ENCODE results near the gene GLOD4.
A peak's percentile ranks its signal among the peaks of the same experiment; 100 is the strongest.
"Not testable (repeated sequence)": the region's sequence is repeated elsewhere in the genome, so short reads cannot be mapped to it uniquely, and the experiment has no call there.

The GLOD4 gene

GRCh38 chr17:755319-755961 is 26.6 kb downstream of the GLOD4 start:
- H3K4me3 ChIP-seq (ENCODE audit: low read depth in 1 of 5, low read length in 5 of 5); H3K27me3 ChIP-seq (ENCODE audit: control insufficient read depth in 5 of 5, insufficient read depth in 4 of 5, low read length in 5 of 5); H3K9me3 ChIP-seq (ENCODE audit: control insufficient read depth in 5 of 5, low read length in 5 of 5); H3K27ac ChIP-seq (ENCODE audit: low read depth, low read length); H3K9ac ChIP-seq (ENCODE audit: low read length in 5 of 5): not testable (repeated sequence)
- peaks cover 6 to 23% (median 19%) of the 10 kb centered on the region in 5 donors for H3K4me1 ChIP-seq (ENCODE audit: control insufficient read depth in 5 of 5, insufficient read depth in 5 of 5, low read length in 5 of 5)
- H3K36me3 ChIP-seq (ENCODE audit: control insufficient read depth in 5 of 5, insufficient read depth in 5 of 5, low read length in 5 of 5), result peaks cover 3 to 29% (median 27%) of the 10 kb centered on the region in 5 donors

GRCh38 chr17:753418-753817 is 28.7 kb downstream of the GLOD4 start:
- H3K27ac ChIP-seq (ENCODE audit: low read depth, low read length), result no peak overlapping the region
- no peaks in the 10 kb centered on the region for H3K27me3 ChIP-seq (ENCODE audit: control insufficient read depth in 5 of 5, insufficient read depth in 4 of 5, low read length in 5 of 5)
- peaks cover 6 to 25% (median 22%) of the 10 kb centered on the region in 5 donors for H3K4me1 ChIP-seq (ENCODE audit: control insufficient read depth in 5 of 5, insufficient read depth in 5 of 5, low read length in 5 of 5)
- H3K9me3 ChIP-seq (ENCODE audit: control insufficient read depth in 5 of 5, low read length in 5 of 5), result no peaks in the 10 kb centered on the region
- H3K4me3 ChIP-seq (ENCODE audit: low read depth in 1 of 5, low read length in 5 of 5), result peak overlapping the region in 1 of 5 donors; percentile 19
- peaks cover 0 to 19% (median 13%) of the 10 kb centered on the region in 5 donors for H3K36me3 ChIP-seq (ENCODE audit: control insufficient read depth in 5 of 5, insufficient read depth in 5 of 5, low read length in 5 of 5)
- H3K9ac ChIP-seq (ENCODE audit: low read length in 5 of 5), result no peak overlapping the region

GRCh38 chr17:752620-753219 is 29.4 kb downstream of the GLOD4 start:
- Histone ChIP-seq H3K9me3 (ENCODE audit: control insufficient read depth in 5 of 5, low read length in 5 of 5) (no peaks in the 10 kb centered on the region), H3K36me3 (ENCODE audit: control insufficient read depth in 5 of 5, insufficient read depth in 5 of 5, low read length in 5 of 5) (peaks cover 0 to 20% (median 13%) of the 10 kb centered on the region in 5 donors), H3K4me1 (ENCODE audit: control insufficient read depth in 5 of 5, insufficient read depth in 5 of 5, low read length in 5 of 5) (peaks cover 6 to 25% (median 22%) of the 10 kb centered on the region in 5 donors), H3K27me3 (ENCODE audit: control insufficient read depth in 5 of 5, insufficient read depth in 4 of 5, low read length in 5 of 5) (no peaks in the 10 kb centered on the region), H3K9ac (ENCODE audit: low read length in 5 of 5) (peak overlapping the region in 4 of 5 donors; percentile 75 to 89 (median 82)), H3K27ac (ENCODE audit: low read depth, low read length) (peak overlapping the region; percentile 50), H3K4me3 (ENCODE audit: low read depth in 1 of 5, low read length in 5 of 5) (peak overlapping the region; percentile 75 to 86 (median 82))

GRCh38 chr17:752002-752619 is 30.0 kb downstream of the GLOD4 start, which contains the start of gene GEMIN4:
GEMIN4 (minus strand) TSS chr17:752264; CDS start chr17:752142, 122 bp downstream.
- Histone ChIP-seq H3K4me3 (ENCODE audit: low read depth in 1 of 5, low read length in 5 of 5) (peak within 1 kb of the TSS; percentile 75 to 86 (median 82)), H3K9me3 (ENCODE audit: control insufficient read depth in 5 of 5, low read length in 5 of 5) (no peaks in the 10 kb centered on the region), H3K27me3 (ENCODE audit: control insufficient read depth in 5 of 5, insufficient read depth in 4 of 5, low read length in 5 of 5) (no peaks in the 10 kb centered on the region), H3K4me1 (ENCODE audit: control insufficient read depth in 5 of 5, insufficient read depth in 5 of 5, low read length in 5 of 5) (peaks cover 6 to 25% (median 22%) of the 10 kb centered on the region in 5 donors), H3K9ac (ENCODE audit: low read length in 5 of 5) (peak within 1 kb of the TSS; percentile 59 to 89 (median 82)), H3K27ac (ENCODE audit: low read depth, low read length) (peak within 1 kb of the TSS; percentile 50), H3K36me3 (ENCODE audit: control insufficient read depth in 5 of 5, insufficient read depth in 5 of 5, low read length in 5 of 5) (peaks cover 0 to 20% (median 17%) of the 10 kb centered on the region in 5 donors)

GRCh38 chr17:751269-752001 is 30.6 kb downstream of the GLOD4 start:
- H3K9ac ChIP-seq (ENCODE audit: low read length in 5 of 5), result peak overlapping the region; percentile 59 to 89 (median 82)
- H3K4me1 ChIP-seq (ENCODE audit: control insufficient read depth in 5 of 5, insufficient read depth in 5 of 5, low read length in 5 of 5), result peaks cover 6 to 25% (median 22%) of the 10 kb centered on the region in 5 donors
- H3K27me3 ChIP-seq (ENCODE audit: control insufficient read depth in 5 of 5, insufficient read depth in 4 of 5, low read length in 5 of 5), result no peaks in the 10 kb centered on the region
- no peak overlapping the region for H3K27ac ChIP-seq (ENCODE audit: low read depth, low read length)
- H3K9me3 ChIP-seq (ENCODE audit: control insufficient read depth in 5 of 5, low read length in 5 of 5), result no peaks in the 10 kb centered on the region
- peak overlapping the region; percentile 75 to 82 (median 78) for H3K4me3 ChIP-seq (ENCODE audit: low read depth in 1 of 5, low read length in 5 of 5)
- H3K36me3 ChIP-seq (ENCODE audit: control insufficient read depth in 5 of 5, insufficient read depth in 5 of 5, low read length in 5 of 5), result peaks cover 0 to 22% (median 17%) of the 10 kb centered on the region in 5 donors

- H3K4me3 ChIP-seq (ENCODE audit: low read depth in 1 of 5, low read length in 5 of 5), result peak overlapping the region in 2 of 5 donors; percentile 75 to 82
- H3K9ac ChIP-seq (ENCODE audit: low read length in 5 of 5), result peak overlapping the region; percentile 59 to 89 (median 82)
Observed at GRCh38 chr17:750431-751037, 31.5 kb downstream of the GLOD4 start.

GRCh38 chr17:749359-749758 is 32.7 kb downstream of the GLOD4 start:
- H3K27me3 ChIP-seq (ENCODE audit: control insufficient read depth in 5 of 5, insufficient read depth in 4 of 5, low read length in 5 of 5); H3K27ac ChIP-seq (ENCODE audit: low read depth, low read length); H3K9me3 ChIP-seq (ENCODE audit: control insufficient read depth in 5 of 5, low read length in 5 of 5); H3K4me3 ChIP-seq (ENCODE audit: low read depth in 1 of 5, low read length in 5 of 5); H3K9ac ChIP-seq (ENCODE audit: low read length in 5 of 5): not testable (repeated sequence)
- peaks cover 1 to 42% (median 35%) of the 10 kb centered on the region in 5 donors for H3K36me3 ChIP-seq (ENCODE audit: control insufficient read depth in 5 of 5, insufficient read depth in 5 of 5, low read length in 5 of 5)
- H3K4me1 ChIP-seq (ENCODE audit: control insufficient read depth in 5 of 5, insufficient read depth in 5 of 5, low read length in 5 of 5), result peaks cover 6 to 25% (median 22%) of the 10 kb centered on the region in 5 donors

More at GRCh38 chr17:750431-751037, 31.5 kb downstream of the GLOD4 start:
- Histone ChIP-seq H3K27ac (ENCODE audit: low read depth, low read length) (no peak overlapping the region), H3K27me3 (ENCODE audit: control insufficient read depth in 5 of 5, insufficient read depth in 4 of 5, low read length in 5 of 5) (no peaks in the 10 kb centered on the region), H3K4me1 (ENCODE audit: control insufficient read depth in 5 of 5, insufficient read depth in 5 of 5, low read length in 5 of 5) (peaks cover 6 to 25% (median 22%) of the 10 kb centered on the region in 5 donors), H3K9me3 (ENCODE audit: control insufficient read depth in 5 of 5, low read length in 5 of 5) (no peaks in the 10 kb centered on the region), H3K36me3 (ENCODE audit: control insufficient read depth in 5 of 5, insufficient read depth in 5 of 5, low read length in 5 of 5) (peaks cover 0 to 31% (median 25%) of the 10 kb centered on the region in 5 donors)

- not testable (repeated sequence) for H3K27ac ChIP-seq (ENCODE audit: low read depth, low read length); H3K27me3 ChIP-seq (ENCODE audit: control insufficient read depth in 5 of 5, insufficient read depth in 4 of 5, low read length in 5 of 5); H3K9me3 ChIP-seq (ENCODE audit: control insufficient read depth in 5 of 5, low read length in 5 of 5); H3K9ac ChIP-seq (ENCODE audit: low read length in 5 of 5); H3K4me3 ChIP-seq (ENCODE audit: low read depth in 1 of 5, low read length in 5 of 5)
- Histone ChIP-seq H3K36me3 (ENCODE audit: control insufficient read depth in 5 of 5, insufficient read depth in 5 of 5, low read length in 5 of 5) (peaks cover 3 to 49% (median 40%) of the 10 kb centered on the region in 5 donors), H3K4me1 (ENCODE audit: control insufficient read depth in 5 of 5, insufficient read depth in 5 of 5, low read length in 5 of 5) (peaks cover 6 to 25% (median 22%) of the 10 kb centered on the region in 5 donors)
Observed at GRCh38 chr17:748604-749003, 33.5 kb downstream of the GLOD4 start.

- Histone ChIP-seq H3K27ac (ENCODE audit: low read depth, low read length) (no peak overlapping the region), H3K4me1 (ENCODE audit: control insufficient read depth in 5 of 5, insufficient read depth in 5 of 5, low read length in 5 of 5) (peaks cover 4 to 18% (median 15%) of the 10 kb centered on the region in 5 donors), H3K9me3 (ENCODE audit: control insufficient read depth in 5 of 5, low read length in 5 of 5) (no peaks in the 10 kb centered on the region), H3K36me3 (ENCODE audit: control insufficient read depth in 5 of 5, insufficient read depth in 5 of 5, low read length in 5 of 5) (peaks cover 3 to 64% (median 51%) of the 10 kb centered on the region in 5 donors), H3K9ac (ENCODE audit: low read length in 5 of 5) (no peak overlapping the region), H3K4me3 (ENCODE audit: low read depth in 1 of 5, low read length in 5 of 5) (no peak overlapping the region), H3K27me3 (ENCODE audit: control insufficient read depth in 5 of 5, insufficient read depth in 4 of 5, low read length in 5 of 5) (no peaks in the 10 kb centered on the region)
Observed at GRCh38 chr17:746783-747629, 35.1 kb downstream of the GLOD4 start.
